Spleen (tissue), 7 donors: ENCODE results near the gene COL25A1.

Experiments used
- CTCF ChIP-seq, 11 experiments: fragments of 200-600 bp in 7 of 11; fragments of 450-650 bp in 4 of 11; sonication (generic) in 4 of 11; IDR thresholded peaks in 8 of 11; conservative IDR thresholded peaks in 3 of 11; 1 replicate in 7 of 11; 2 replicates in 4 of 11; pipeline versions ENCODE4 v1.4.0 to v1.8.0; 2016 to 2021; ENCODE audit warnings: antibody characterized with exemption in 11 of 11, inconsistent platforms in 4 of 11, mild to moderate bottlenecking in 1 of 11
- POLR2A ChIP-seq, 3 donors: fragments of 450-650 bp; IDR thresholded peaks; one replicate each; pipeline ENCODE4 v1.5.1; 2017; ENCODE audit warnings: antibody characterized with exemption in 3 of 3, mild to moderate bottlenecking in 1 of 3
- POLR2AphosphoS5 ChIP-seq, 3 donors: sonication (generic); formaldehyde crosslinking; IDR thresholded peaks; one replicate each; pipeline ENCODE4 v1.5.1; 2017; ENCODE audit warnings: antibody characterized with exemption in 3 of 3
- donor health status: DM: no; HTN: no; CAD: no; lungs with moderate emphysema.
- donor health status: DM: no; HTN: no; CAD: no.
- donor health status: DM: no; HTN: no; CAD: no.

GRCh38 chr4:109319684-109320083, 17.2 kb upstream of the COL25A1 start:
- TF ChIP-seq CTCF (IDR thresholded peaks at IDR 0.05 in 8 of 11, conservative IDR thresholded peaks at IDR 0.05 in 3 of 11) = no peak
- no peak for TF ChIP-seq POLR2A (IDR thresholded peaks at IDR 0.05)
- no peak for TF ChIP-seq POLR2AphosphoS5 (IDR thresholded peaks at IDR 0.05)
